NCI-H2029 treated with DMSO at 0.1 percent for 48 hours (cell line): ENCODE results near the gene EN2.

Experiments used
- DNase-seq: peaks from one replicate; lab custom pipeline; 2025; lab: John Stamatoyannopoulos, UW

The EN2 gene

DNA sequence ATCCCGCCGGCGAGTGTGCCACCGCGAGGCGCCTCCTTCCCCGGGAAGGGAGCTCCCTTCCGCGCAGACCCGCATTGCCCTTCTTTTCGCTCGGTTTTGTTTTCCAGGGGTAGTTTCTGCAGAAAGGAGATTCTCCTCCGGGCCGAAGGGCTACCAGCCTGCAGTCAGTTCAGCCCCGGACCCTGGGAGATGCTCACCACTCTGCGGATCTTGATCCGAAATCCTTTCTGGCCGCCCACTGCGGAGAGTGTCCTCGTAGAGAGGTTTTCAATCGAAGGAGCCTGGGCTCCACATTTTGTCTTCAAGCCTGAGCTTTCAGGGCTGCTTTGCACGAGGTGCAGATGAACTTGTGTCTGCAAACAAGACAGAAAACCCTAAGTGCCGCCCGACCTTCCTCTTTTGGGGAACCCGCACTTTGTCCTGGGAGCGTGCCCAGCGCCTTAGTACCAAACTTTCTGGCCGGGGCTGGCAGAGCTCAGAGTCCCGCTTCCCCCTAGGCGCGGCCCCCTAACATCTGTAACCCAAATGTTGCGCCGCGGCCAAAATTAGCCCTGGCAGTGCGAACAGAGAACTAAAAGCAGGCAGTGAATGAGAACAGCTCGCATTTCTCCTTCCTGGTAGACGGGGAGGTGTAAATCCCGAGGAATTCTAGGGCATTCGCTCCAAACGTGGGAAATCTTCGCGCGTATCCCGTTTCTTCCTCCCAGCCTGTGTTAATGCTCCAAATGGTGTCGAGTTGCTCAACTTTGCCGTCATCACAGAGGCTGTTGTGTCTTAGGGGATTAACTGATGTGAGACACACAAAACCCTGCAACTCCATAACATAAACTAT, 6.7 kb upstream of the EN2 start:
- DNase-seq, result no peak

- DNase-seq, result no peak
These were observed 6.1 kb upstream of the EN2 start for GRCh38 chr7:155451840-155452239.

DNA sequence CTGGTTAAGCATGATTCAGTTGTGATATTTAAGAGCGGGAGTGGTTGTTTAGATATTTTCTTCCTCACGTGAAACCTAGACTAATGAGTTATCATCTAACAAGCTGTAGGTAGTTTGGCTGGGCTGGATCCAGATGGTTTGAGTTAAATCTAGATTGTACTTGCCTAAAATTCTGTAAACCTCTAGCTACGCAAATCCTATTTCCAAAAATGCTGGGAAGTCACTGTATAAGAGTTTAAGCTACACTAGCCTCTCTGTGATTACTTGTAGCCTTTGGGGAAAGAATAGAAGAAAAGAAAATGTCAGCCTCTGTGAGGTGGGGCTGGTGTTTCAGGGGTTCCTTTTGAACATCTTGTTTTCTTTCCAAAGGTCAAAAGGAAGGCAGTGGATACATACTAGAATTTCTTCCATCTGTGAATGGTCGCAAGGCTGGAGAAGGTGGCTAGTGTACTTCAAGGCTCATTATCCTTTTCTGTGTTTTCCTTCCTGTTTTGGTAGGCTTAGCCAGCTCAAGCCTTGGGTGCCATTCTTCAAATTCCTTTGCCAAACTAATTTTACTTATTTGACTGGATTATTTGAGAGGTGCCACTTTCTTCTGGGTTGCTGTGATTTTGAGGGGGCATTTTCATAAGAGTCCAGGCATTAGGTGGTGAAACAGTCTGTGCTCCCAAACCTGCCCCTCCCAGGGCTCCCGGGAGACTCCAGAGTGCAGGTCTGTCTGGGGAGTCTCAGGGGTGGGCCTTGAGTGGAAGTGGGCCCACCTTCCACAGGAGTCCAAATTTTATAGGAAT, 5.2 kb upstream of the EN2 start:
- no peak for DNase-seq

DNA sequence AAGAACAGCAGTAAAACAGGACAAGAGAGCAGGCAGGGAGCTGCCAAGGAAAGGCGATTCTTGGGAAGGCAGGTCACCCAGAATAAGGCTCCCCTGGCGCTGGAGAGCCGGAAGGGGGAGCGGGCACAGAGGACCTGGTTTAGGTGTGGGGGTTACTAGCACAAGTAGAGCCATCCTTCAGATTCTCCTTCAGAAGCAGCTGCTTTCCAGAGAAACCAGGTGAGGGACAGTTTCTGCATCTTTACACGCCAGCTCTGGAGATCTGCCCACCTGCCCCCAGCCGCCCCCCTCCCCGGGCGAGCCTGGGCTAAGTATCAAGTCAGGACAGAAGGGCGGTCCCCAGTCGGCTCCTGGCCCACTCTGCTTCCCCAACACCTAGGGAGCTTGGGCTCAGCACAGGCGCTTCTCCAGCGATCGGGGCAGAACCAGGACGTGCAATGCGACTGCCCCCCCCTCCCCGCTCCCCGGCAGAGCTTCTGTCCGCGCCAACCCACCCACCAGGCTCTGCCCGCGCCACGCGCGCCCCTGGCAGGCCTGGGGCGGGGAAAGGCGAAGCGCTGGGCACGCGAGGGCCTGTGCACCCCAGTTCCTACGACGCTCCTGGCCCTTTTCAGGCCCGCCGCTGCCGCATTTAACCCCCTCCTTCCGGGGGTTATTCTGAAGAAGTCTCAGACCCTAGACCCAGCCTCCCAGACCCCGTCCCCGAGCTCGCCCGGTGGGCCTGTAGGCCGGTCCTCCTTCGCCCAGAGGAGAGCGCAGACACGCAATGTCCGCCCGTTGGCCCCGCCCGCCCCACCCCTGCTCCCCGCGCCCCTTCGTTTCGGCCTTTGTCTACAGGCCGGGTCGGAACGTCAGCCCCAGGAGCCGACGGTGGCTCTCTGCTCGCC, 4.4 kb upstream of the EN2 start:
- no peak for DNase-seq

DNA sequence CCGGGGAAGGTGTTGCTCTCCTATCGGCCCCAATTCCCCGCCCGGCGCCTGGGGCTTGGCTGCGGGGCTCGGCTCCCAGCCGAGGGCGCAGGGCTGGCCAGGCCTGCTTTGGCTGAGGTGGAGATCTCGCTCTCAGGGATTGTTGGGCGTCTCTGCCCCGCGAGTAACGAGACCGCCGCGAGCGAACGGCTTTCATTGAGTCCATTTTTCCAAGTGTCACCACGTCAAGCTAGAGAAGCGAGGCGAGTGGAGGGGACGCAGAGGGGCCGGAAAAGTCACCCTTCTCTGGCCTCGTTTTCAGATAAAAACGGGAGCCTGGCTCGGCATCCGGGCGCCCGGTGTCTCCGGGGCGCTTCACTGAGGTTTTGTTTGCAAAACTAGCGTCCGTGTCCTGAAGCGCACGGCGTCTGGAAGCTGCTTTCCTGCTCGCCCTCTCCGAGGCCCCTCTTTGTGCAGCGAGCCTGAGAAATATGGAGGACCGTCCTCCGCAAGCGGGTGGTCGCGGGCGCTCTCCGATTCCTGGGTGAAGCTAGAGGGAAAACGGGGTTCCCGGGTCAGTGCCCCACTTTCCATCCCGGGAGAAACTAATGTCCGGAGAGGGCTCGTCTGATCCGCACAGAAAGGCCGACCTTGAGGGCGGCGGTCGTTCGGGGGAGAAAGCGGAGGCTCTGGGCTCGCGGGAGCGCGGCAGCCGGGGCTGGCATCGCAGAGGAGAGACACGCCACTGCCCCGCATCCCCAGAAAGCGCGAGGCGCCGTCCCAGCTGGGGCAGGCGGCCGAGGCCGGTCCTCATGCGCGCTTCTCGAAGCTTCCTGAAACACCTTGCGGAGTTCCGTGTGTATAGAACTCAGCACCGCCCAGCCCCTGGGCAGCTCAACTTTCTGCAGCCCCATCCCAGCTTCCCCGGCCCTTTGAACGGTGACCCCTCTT, 3.5 kb upstream of the EN2 start:
- DNase-seq, result no peak

GRCh38 chr7:155455132-155455693, 2.7 kb upstream of the EN2 start:
- no peak for DNase-seq

DNA sequence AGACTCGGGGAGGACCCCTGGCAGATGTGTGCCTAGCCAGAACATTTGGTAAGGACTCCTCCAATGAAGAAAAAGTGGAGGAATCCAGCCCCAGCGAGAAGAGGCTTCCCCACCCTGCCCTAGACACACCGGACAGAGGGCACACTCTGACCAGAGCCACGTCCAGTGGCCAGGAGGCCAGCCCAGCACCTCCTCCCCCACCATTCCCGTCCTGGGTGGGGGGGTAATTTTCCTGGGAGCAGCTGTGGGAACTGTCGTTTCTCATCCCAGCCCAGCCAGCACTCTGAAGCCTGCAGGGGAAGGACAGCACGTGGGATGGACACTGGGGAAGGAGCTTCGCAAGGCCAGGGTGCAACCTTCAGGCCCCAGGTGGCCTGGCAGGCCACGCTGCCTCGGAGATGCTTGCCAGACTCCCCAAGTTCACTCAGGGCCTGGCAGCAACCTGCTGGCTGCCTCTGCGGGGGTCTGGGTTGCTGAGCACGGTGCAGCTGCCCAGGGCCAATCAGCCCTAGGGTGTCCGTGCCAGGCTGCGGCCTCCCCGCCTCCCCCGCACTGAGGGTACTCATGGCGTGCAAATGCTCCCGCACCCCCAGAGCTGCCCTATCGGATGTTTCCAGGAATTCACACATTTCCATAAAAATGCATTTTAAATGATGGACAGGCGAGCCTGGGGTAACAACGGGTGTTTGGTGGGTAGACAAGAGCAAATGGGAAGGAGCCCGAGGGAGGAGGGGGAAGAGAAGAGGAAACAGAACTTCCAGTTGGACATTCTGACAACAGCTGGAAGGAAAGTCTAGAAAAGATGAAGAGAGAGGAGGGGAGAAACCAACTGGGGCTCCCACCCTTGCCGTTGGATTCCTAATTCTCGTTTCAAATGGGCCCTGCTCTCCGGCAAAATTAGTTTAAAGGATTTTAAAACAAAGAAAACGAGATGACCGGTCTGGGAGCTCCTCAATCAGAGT, 1.9 kb upstream of the EN2 start:
- no peak for DNase-seq

DNA sequence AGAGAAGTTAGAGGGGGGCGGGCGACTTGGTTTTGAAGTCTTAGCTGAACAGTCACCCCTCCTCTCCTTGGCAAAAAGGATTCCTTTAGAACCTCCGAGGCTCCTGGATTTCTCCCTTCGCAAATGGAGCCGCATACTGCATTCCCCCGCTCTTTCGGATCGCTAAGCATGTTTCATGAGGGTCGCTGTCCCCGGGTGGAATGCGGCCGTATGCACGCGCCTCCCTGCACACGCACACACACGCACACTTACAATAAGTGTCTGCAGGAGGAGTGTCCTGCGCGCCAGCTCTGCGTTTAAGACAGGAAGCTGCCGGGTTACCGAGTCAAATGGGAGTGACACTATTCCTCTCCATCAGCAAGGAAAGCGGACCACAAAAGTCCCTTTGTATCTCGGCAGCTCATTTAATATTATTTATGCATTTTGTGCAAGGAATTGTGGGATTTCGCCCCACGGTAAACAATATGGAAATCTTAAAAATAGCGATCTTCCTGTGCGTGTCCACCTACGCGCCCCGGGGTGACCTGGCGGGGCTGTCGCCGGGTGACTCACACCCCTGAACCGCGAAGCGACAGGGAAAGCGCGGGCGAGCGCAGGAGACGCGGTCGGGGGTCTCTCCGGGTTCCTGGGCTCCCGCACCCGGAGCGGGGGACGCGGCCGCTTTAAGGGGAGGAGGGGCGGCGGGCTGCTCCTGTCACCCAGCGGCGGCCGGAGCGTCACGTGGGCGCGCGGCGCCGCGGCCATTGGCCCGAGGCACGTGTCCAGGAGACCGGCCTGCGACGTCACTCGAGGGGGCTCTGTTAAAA, 988 bp upstream of the EN2 start:
- peak; percentile 17 for DNase-seq

DNA sequence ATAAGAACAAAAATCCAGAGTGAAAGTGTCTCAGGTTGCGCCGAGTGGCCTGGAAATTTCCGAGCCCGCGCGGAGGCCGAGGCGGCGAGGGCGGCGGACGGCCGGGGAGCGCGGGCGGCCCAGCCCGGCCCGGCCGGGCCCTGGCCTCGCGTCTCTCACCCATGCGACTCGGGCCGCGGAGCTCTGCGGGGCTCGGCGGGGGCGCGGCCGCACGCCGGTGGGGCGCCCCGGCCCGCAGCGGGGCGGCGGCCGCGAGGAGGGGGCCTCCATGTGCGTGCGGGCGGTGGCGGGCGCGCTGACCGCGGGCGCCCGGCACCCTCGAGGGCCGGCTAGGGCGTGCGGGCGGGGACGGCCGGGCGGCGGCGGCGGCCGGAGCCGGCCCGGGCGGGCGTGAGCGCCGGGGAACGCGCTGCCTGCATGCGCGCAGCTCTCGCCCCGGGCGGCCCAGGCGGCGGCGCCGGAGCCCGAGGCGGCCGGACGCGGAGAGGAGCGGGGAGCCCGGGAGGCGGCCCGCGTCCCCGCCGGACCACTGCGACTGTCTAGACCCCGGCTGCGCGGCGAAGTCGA, 302 bp upstream of the EN2 start:
- no peak for DNase-seq

DNA sequence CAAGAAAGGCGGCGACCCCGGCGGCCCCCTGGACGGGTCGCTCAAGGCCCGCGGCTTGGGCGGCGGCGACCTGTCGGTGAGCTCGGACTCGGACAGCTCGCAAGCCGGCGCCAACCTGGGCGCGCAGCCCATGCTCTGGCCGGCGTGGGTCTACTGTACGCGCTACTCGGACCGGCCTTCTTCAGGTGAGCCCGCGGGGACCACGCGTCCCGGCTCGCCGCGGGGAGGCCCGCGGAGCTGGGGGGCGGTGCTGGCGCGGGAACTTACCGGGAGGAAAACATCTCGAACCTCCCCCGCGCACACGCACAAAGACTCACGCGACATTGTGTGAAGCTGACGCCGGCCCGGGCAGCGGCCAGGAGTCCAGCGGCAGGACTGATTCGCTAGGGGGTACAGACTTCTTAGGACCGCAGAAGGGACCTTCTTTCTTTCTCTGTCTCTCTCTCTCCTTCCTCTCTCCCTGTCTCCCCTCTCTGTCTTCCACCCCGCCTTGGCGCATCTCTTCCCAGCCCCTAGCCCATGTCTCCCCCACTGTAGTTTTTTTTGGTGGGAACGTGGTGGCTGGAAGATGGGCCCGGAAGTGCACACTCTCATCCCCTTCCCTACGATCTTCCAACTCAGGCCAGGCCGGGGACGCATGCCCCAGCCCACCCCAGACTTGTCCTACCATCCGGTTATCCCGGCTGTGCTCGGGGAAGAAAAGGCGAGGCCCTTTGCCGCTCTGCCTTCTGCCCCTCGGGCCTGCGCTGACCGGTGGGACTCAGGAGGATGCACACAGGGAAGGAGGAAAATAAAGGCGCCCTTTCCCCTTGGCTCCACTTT, 1.2 kb downstream of the EN2 start:
- DNase-seq, result no peak

DNA sequence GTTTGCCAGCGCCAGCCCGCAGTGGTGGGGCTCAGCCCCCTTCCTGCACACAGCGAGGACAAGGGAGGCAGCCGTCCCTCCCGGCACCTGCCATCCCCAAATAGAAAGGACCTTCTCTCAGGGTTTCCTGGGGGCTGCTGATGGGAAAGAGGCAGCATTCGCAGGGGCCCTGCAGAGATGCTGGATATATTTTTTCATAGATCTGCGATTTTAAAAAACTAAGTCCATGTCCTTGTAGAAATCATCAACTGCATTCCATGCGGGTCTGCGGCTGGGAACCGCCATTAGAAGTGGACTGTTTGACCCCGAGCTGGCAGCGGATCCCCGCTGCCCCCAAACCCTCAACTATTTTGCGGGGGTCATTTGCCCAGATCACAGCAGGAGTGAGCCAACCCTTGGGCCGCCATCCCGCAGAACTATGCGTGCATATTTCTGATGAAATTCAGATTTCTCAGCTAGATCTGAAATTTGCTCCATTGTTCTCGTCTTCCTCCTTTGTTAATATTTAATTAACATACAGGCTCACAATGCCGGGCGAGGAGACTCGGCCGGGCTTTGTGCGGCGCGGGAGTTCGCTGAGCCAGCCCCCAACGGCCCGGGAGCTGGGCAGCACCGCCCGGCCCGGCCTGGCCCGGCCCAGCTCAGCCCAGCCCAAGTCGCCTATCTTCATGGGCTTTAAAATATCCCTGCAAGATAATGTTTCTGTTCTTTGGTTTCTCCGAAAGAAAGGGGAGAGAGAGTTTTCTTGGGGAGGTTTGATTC, 2.0 kb downstream of the EN2 start:
- no peak for DNase-seq

GRCh38 chr7:155460926-155461613, 3.1 kb downstream of the EN2 start:
- no peak for DNase-seq

DNA sequence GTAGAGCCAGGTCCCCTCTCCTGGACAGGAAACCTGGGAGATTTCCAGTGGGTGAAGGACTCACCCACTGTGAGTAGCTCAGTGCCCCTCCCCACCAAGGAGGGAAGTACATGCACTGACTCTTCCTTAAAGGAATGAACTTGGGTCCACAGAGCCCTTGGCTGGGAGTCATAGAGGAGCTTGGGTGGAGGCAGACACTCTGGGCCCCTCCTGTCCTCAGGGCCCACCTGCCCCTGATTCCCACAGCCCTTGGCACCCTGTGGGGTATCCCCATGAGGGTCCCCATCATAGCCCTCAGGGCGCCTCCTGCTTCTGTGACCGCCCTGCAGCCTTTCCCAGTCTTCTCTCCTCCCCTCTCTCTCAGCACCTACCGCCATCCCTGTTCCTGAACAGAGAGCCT, 3.7 kb downstream of the EN2 start:
- no peak for DNase-seq

DNA sequence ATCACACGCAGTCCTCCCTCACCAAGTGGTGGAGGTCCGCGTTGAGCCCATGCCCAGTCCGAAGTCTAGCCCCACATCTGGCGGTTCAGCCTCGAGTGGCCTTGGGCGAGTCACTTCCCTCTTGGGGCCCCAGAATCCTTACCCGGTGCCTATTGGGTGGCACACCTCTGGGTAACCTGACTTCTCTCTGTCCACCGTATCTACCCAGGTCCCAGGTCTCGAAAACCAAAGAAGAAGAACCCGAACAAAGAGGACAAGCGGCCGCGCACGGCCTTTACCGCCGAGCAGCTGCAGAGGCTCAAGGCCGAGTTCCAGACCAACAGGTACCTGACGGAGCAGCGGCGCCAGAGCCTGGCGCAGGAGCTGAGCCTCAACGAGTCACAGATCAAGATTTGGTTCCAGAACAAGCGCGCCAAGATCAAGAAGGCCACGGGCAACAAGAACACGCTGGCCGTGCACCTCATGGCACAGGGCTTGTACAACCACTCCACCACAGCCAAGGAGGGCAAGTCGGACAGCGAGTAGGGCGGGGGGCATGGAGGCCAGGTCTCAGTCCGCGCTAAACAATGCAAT, 4.3 kb downstream of the EN2 start:
- no peak for DNase-seq

- no peak for DNase-seq
These were observed 5.3 kb downstream of the EN2 start for GRCh38 chr7:155463114-155463811.
